GM23338 (cell line): ENCODE results near the gene DYSF. TPM values are rescaled to one million over a fixed set of nuclear protein-coding genes. Genes with fewer than 3 reads are reported as not detected.

Source experiments
- ATAC-seq: fragments of 200-7000 bp; cut with Tn5 transposase; 3 replicates; pipeline ENCODE4 v1.9.1; 2020
- DNase-seq: peaks from one replicate; pipeline ENCODE4 v3.0.0-alpha.2; 2015; ENCODE audit warnings: low spot score
- H2AFZ ChIP-seq: fragments of 200-600 bp; sonication (generic); 2 replicates; pipeline ENCODE4 v1.8.0; 2016; ENCODE audit warnings: antibody characterized with exemption, mild to moderate bottlenecking, moderate library complexity
- H3F3A ChIP-seq: fragments of 200-600 bp; sonication (generic); replicated peaks from 2 replicates; pipeline ENCODE4 v1.8.0; 2017; ENCODE audit warnings: antibody characterized with exemption, mixed run types, low read depth
- H3K27ac ChIP-seq: fragments of 200-600 bp; sonication (generic); 2 replicates; pipeline ENCODE4 v1.6.1; 2016; ENCODE audit warnings: low read depth
- H3K27me3 ChIP-seq: fragments of 200-600 bp; sonication (generic); 2 replicates; pipeline ENCODE4 v1.8.0; 2016; ENCODE audit warnings: mild to moderate bottlenecking, mixed run types, moderate library complexity; ENCODE audit not compliant: insufficient read depth
- H3K36me3 ChIP-seq: fragments of 200-600 bp; sonication (generic); 2 replicates; pipeline ENCODE4 v1.8.0; 2016; ENCODE audit warnings: mild to moderate bottlenecking; ENCODE audit not compliant: insufficient read depth
- H3K4me1 ChIP-seq: fragments of 200-600 bp; sonication (generic); 2 replicates; pipeline ENCODE4 v1.8.0; 2016; ENCODE audit warnings: mild to moderate bottlenecking, moderate library complexity; ENCODE audit not compliant: insufficient read depth
- H3K4me2 ChIP-seq: fragments of 200-600 bp; sonication (generic); 2 replicates; pipeline ENCODE4 v1.7.1; 2017; ENCODE audit warnings: mixed run types
- H3K4me3 ChIP-seq: fragments of 200-600 bp; sonication (generic); 2 replicates; pipeline ENCODE4 v1.6.1; 2016; ENCODE audit warnings: mixed run types
- H3K79me2 ChIP-seq: fragments of 200-600 bp; sonication (generic); replicated peaks from 2 replicates; pipeline ENCODE4 v1.8.0; 2017; ENCODE audit warnings: mild to moderate bottlenecking; ENCODE audit not compliant: insufficient read depth
- H3K9me2 ChIP-seq: fragments of 200-600 bp; sonication (generic); 2 replicates; pipeline ENCODE4 v1.8.0; 2017; ENCODE audit not compliant: insufficient read depth
- H4K20me1 ChIP-seq: fragments of 200-600 bp; sonication (generic); replicated peaks from 2 replicates; pipeline ENCODE4 v1.8.0; 2017; ENCODE audit warnings: mild to moderate bottlenecking; ENCODE audit not compliant: insufficient read depth
- H3K27ac Mint-ChIP-seq: 2 replicates; pipeline ENCODE4 v1.8.0; 2020; ENCODE audit warnings: inconsistent platforms, mild to moderate bottlenecking, moderate library complexity, mixed read lengths
- H3K27me3 Mint-ChIP-seq: 3 replicates; pipeline ENCODE4 v1.8.0; 2022; ENCODE audit warnings: low read depth, mild to moderate bottlenecking, moderate library complexity, mixed read lengths, inconsistent platforms; ENCODE audit not compliant: insufficient read depth, poor library complexity
- H3K36me3 Mint-ChIP-seq: 3 replicates; pipeline ENCODE4 v1.8.0; 2021; ENCODE audit warnings: low read depth, mild to moderate bottlenecking, inconsistent platforms, moderate library complexity, mixed read lengths
- H3K4me1 Mint-ChIP-seq: 3 replicates; pipeline ENCODE4 v1.8.0; 2020; ENCODE audit warnings: mild to moderate bottlenecking, inconsistent platforms, mixed read lengths
- H3K4me3 Mint-ChIP-seq: 3 replicates; pipeline ENCODE4 v1.8.0; 2021; ENCODE audit warnings: moderate library complexity, mild to moderate bottlenecking, inconsistent platforms, mixed read lengths
- H3K9me3 Mint-ChIP-seq: 3 replicates; pipeline ENCODE4 v1.8.0; 2020; ENCODE audit warnings: moderate library complexity, mild to moderate bottlenecking, inconsistent platforms, mixed read lengths
- CREB1 ChIP-seq: fragments of 250-450 bp; sonication (Bioruptor Pico); IDR thresholded peaks from 2 replicates; pipeline ENCODE4 v1.5.0; 2020; ENCODE audit warnings: low read depth, mild to moderate bottlenecking, moderate library complexity
- CTCF ChIP-seq, 2 experiments: fragments of 200-600 bp in 1 of 2; sonication (generic) in 1 of 2; conservative IDR thresholded peaks; 2 replicates each; pipeline versions ENCODE4 v1.5.1 to v1.6.1; 2016 to 2017; ENCODE audit warnings: antibody characterized with exemption in 2 of 2, low read depth in 2 of 2, mild to moderate bottlenecking in 2 of 2, moderate library complexity in 1 of 2
- EZH2 ChIP-seq: fragments of 200-600 bp; sonication (generic); IDR thresholded peaks from one replicate; pipeline ENCODE4 v1.8.0; 2017; ENCODE audit warnings: antibody characterized with exemption, mild to moderate bottlenecking, low read depth; ENCODE audit not compliant: unreplicated experiment
- EZH2phosphoT487 ChIP-seq: fragments of 200-600 bp; sonication (generic); IDR thresholded peaks from one replicate; pipeline ENCODE4 v1.8.1; 2018; ENCODE audit warnings: antibody characterized with exemption; ENCODE audit not compliant: unreplicated experiment
- JUNB ChIP-seq: IDR thresholded peaks from one replicate; pipeline ENCODE4 v1.6.1; 2016; ENCODE audit warnings: antibody characterized with exemption; ENCODE audit not compliant: unreplicated experiment
- NANOG ChIP-seq: IDR thresholded peaks from 2 replicates; pipeline ENCODE4 v1.6.1; 2016; ENCODE audit warnings: antibody characterized with exemption, borderline replicate concordance
- REST ChIP-seq: IDR thresholded peaks from one replicate; pipeline ENCODE4 v1.6.1; 2018; ENCODE audit warnings: antibody characterized with exemption; ENCODE audit not compliant: unreplicated experiment
- ZNF114 ChIP-seq: fragments of 250-450 bp; sonication (Bioruptor Pico); IDR thresholded peaks from 2 replicates; pipeline ENCODE4 v1.5.0; 2020; ENCODE audit warnings: mild to moderate bottlenecking, moderate library complexity
- ZNF331 ChIP-seq: fragments of 250-450 bp; sonication (Bioruptor Pico); IDR thresholded peaks from 2 replicates; pipeline ENCODE4 v1.5.0; 2020; ENCODE audit warnings: low read depth, mild to moderate bottlenecking, moderate library complexity
- ZNF462 ChIP-seq: fragments of 250-450 bp; sonication (Bioruptor Pico); IDR thresholded peaks from 2 replicates; pipeline ENCODE4 v1.5.0; 2020; ENCODE audit warnings: mild to moderate bottlenecking, moderate library complexity
- polyA plus RNA-seq: library from polyadenylated mRNA; unstranded; fragments of >200 nt; fragmentation: Nextera tagmentation; extraction: Ambion mirVana; gene quantifications from 2 replicates; pipeline ENCODE4 v1.2.1, GENCODE V29; 2016
- total RNA-seq: library from RNA; depleted of rRNA; stranded (reverse); fragments of >200 nt; shearing (Covaris generic); gene quantifications from 2 replicates; pipeline ENCODE4 v1.2.3, GENCODE V29; 2014

DYSF gene
- total and polyA plus RNA-seq, 2 experiments from 2014 or later = 7.3 to 21.3 TPM

GRCh38 chr2:71706121-71706520 lies 252.8 kb downstream of the DYSF start:
- no peak overlapping the region for H3K27ac ChIP-seq
- no peaks in the 10 kb centered on the region for H3K4me1 ChIP-seq
- no peaks in the 10 kb centered on the region for H3K27me3 ChIP-seq
- no peaks in the 10 kb centered on the region for H3K79me2 ChIP-seq
- no peak overlapping the region for H2AFZ ChIP-seq
- Mint-ChIP-seq H3K4me3 (no peak overlapping the region), H3K27ac (no peak overlapping the region), H3K36me3 (no peaks in the 10 kb centered on the region; the same call in 2 of the 3 replicates), H3K9me3 (no peaks in the 10 kb centered on the region), H3K4me1 (no peaks in the 10 kb centered on the region; the same call in 2 of the 3 replicates), H3K27me3 (peaks cover 17% of the 10 kb centered on the region)
- no peak for DNase-seq
- no peak for ATAC-seq
- H3F3A ChIP-seq = no peaks in the 10 kb centered on the region
- no peak for TF ChIP-seq ZNF114 (CRISPR knock-in tag)
- no peak for TF ChIP-seq ZNF331
- TF ChIP-seq EZH2 = no peak
- no peak for TF ChIP-seq EZH2phosphoT487
- no peak for TF ChIP-seq REST
- no peaks in the 10 kb centered on the region for H3K9me2 ChIP-seq
- H4K20me1 ChIP-seq = no peaks in the 10 kb centered on the region
- no peak overlapping the region for H3K4me2 ChIP-seq
- H3K4me3 ChIP-seq = no peak overlapping the region
- H3K36me3 ChIP-seq = no peaks in the 10 kb centered on the region

GRCh38 chr2:71706836-71707235 lies 253.5 kb downstream of the DYSF start:
- no peaks in the 10 kb centered on the region; the same call in 2 of the 3 replicates for H3K4me1 Mint-ChIP-seq
- no peak overlapping the region for H2AFZ ChIP-seq
- ATAC-seq = no peak

More at GRCh38 chr2:71706836-71707235, 253.5 kb downstream of the DYSF start:
- Histone ChIP-seq H3K27ac (no peak overlapping the region), H3K79me2 (no peaks in the 10 kb centered on the region), H3K27me3 (no peaks in the 10 kb centered on the region), H3K9me2 (no peaks in the 10 kb centered on the region), H3K4me1 (no peaks in the 10 kb centered on the region), H4K20me1 (no peaks in the 10 kb centered on the region), H3K4me3 (no peak overlapping the region), H3F3A (no peaks in the 10 kb centered on the region), H3K4me2 (no peak overlapping the region), H3K36me3 (no peaks in the 10 kb centered on the region)
- DNase-seq = no peak
- Mint-ChIP-seq H3K27me3 (peaks cover 16% of the 10 kb centered on the region), H3K27ac (no peak overlapping the region), H3K4me3 (no peak overlapping the region), H3K36me3 (no peaks in the 10 kb centered on the region; the same call in 2 of the 3 replicates), H3K9me3 (no peaks in the 10 kb centered on the region)
- no peak for TF ChIP-seq EZH2phosphoT487
- no peak for TF ChIP-seq CTCF (conservative IDR thresholded peaks at IDR 0.05; ENCODE audit: low read depth in 2 of 2)
- no peak for TF ChIP-seq ZNF114 (CRISPR knock-in tag)
- TF ChIP-seq EZH2 = no peak
- no peak for TF ChIP-seq NANOG
- no peak for TF ChIP-seq CREB1 (CRISPR knock-in tag)
- no peak for TF ChIP-seq JUNB
- TF ChIP-seq ZNF462 (CRISPR knock-in tag) = no peak
- TF ChIP-seq ZNF331 = no peak
